Measurements from ENCODE around the gene TBC1D3B. TPM values are rescaled to one million over a fixed set of nuclear protein-coding genes. Genes with fewer than 3 reads are reported as not detected.
"Not testable (repeated sequence)": the region's sequence is repeated elsewhere in the genome, so short reads cannot be mapped to it uniquely, and the experiment has no call there.

Gene TBC1D3B
- 9.1 and 12.5 TPM in 2 replicates for total RNA-seq (2022)
- Bru-seq, nascent RNA = percentile 32 among the genes with signal in this experiment
- percentile 41 among the genes with signal in this experiment for BruChase-seq, experiment 1, labeled RNA remaining after a 2-hour chase
- BruChase-seq, experiment 2, labeled RNA remaining after a 6-hour chase = percentile 41 among the genes with signal in this experiment
- long read RNA-seq = 0 reads

GRCh38 chr17:36176536-36176935 is at the start of gene TBC1D3B:
Gene TBC1D3B, minus strand, starts transcription at chr17:36176636. Its CDS starts 1,586 bp downstream, at chr17:36175050.
- H3K9me3 ChIP-seq; H3K4me3 Mint-ChIP-seq (ENCODE audit: unreplicated experiment); H3K27me3 ChIP-seq (replicated peaks; ENCODE audit: control insufficient read depth, insufficient read depth, low read length); H3K4me1 ChIP-seq; H3K9me3 Mint-ChIP-seq (ENCODE audit: unreplicated experiment); H3K36me3 Mint-ChIP-seq (ENCODE audit: insufficient read depth, unreplicated experiment); CTCF ChIA-PET; DNase-seq; BruUV-seq (replicated peaks); H3K27ac Mint-ChIP-seq (ENCODE audit: unreplicated experiment); intact Hi-C loops (cut with micrococcal nuclease; ENCODE audit: unreplicated experiment); H3K4me1 Mint-ChIP-seq (ENCODE audit: low read depth, unreplicated experiment); H3K4me3 ChIP-seq (ENCODE audit: low read depth, low read length); H3K36me3 ChIP-seq (ENCODE audit: control insufficient read depth, insufficient read depth, low read length); H3K27me3 Mint-ChIP-seq (ENCODE audit: insufficient read depth, unreplicated experiment); POLR2A ChIA-PET: not testable (repeated sequence)

DNA sequence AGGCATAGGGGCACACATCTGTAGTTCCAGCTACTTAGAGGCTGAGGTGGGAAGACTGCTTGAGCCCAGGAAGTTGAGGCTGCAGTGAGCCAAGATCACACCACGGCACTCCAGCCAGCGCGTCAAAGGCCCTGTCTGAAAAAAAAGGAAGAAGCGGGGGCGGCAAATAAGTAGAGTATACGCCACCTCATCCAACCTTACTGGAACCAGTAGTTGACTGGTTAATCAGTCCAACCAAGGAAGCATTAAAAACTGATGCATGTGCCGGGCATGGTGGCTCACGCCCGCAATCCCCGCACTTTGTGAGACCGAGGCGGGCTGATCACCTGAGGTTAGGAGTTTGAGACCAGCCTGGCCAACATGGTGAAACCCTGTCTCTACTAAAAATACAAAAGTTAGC is 46.5 kb upstream of the TBC1D3B start:
- H3K36me3 Mint-ChIP-seq (ENCODE audit: insufficient read depth, unreplicated experiment); H3K27me3 ChIP-seq (replicated peaks; ENCODE audit: control insufficient read depth, insufficient read depth, low read length); H3K4me1 Mint-ChIP-seq (ENCODE audit: low read depth, unreplicated experiment); H3K4me1 ChIP-seq; H3K4me3 ChIP-seq (ENCODE audit: low read depth, low read length); CTCF ChIA-PET; H3K27me3 Mint-ChIP-seq (ENCODE audit: insufficient read depth, unreplicated experiment); H3K9me3 ChIP-seq; DNase-seq; POLR2A ChIA-PET; intact Hi-C loops (cut with micrococcal nuclease; ENCODE audit: unreplicated experiment); H3K36me3 ChIP-seq (ENCODE audit: control insufficient read depth, insufficient read depth, low read length); H3K9me3 Mint-ChIP-seq (ENCODE audit: unreplicated experiment); BruUV-seq (replicated peaks); H3K4me3 Mint-ChIP-seq (ENCODE audit: unreplicated experiment); H3K27ac Mint-ChIP-seq (ENCODE audit: unreplicated experiment): not testable (repeated sequence)

- H3K4me3 ChIP-seq (ENCODE audit: low read depth, low read length); H3K4me1 ChIP-seq; H3K4me3 Mint-ChIP-seq (ENCODE audit: unreplicated experiment); CTCF ChIA-PET; intact Hi-C loops (cut with micrococcal nuclease; ENCODE audit: unreplicated experiment); H3K27me3 ChIP-seq (replicated peaks; ENCODE audit: control insufficient read depth, insufficient read depth, low read length); H3K36me3 ChIP-seq (ENCODE audit: control insufficient read depth, insufficient read depth, low read length); H3K27ac Mint-ChIP-seq (ENCODE audit: unreplicated experiment); H3K27me3 Mint-ChIP-seq (ENCODE audit: insufficient read depth, unreplicated experiment); H3K9me3 Mint-ChIP-seq (ENCODE audit: unreplicated experiment); BruUV-seq (replicated peaks); POLR2A ChIA-PET; H3K4me1 Mint-ChIP-seq (ENCODE audit: low read depth, unreplicated experiment); H3K36me3 Mint-ChIP-seq (ENCODE audit: insufficient read depth, unreplicated experiment); DNase-seq; H3K9me3 ChIP-seq: not testable (repeated sequence)
Measured at GRCh38 chr17:36221581-36222100, 45.2 kb upstream of the TBC1D3B start.

DNA sequence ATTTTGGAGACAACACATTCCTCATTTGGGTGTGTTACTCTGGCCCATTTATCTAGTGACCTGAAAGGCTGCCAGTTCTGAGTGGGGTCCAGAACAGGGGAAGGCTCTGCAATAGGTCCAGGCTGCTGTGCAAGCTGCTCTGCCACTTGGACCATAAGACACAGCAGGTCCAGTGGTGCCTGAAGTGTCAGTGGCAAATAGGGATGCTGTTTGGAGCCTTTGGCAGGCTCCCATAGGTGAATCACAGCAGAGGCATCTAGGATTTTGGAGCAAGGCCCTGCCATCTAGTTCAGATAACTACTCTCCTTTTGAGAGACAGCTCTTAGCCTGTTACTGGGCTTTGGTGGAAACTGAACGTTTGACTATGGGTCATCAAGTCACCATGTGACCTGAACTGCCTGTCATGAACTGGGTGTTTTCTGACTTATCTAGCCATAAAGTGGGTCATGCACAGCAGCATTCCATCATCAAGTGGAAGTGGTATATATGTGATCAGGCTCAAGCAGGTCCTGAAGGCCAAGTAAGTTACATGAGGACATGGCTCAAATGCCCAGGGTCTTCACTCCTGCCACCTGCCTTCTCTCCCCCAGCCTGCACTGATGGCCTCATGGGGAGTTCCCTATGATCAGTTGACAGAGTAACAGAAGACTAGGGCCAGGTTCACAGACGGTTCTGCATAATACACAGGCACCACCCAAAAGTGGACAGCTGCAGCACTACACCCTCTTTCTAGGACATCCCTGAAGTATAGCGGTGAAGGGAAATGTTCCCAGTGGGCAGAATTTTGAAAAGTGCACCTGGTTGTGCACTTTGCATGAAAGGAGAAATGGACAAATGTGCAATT is 44.5 kb upstream of the TBC1D3B start:
- H3K9me3 ChIP-seq; intact Hi-C loops (cut with micrococcal nuclease; ENCODE audit: unreplicated experiment); H3K4me1 Mint-ChIP-seq (ENCODE audit: low read depth, unreplicated experiment); POLR2A ChIA-PET; H3K9me3 Mint-ChIP-seq (ENCODE audit: unreplicated experiment); H3K27me3 ChIP-seq (replicated peaks; ENCODE audit: control insufficient read depth, insufficient read depth, low read length); H3K27ac Mint-ChIP-seq (ENCODE audit: unreplicated experiment); H3K36me3 Mint-ChIP-seq (ENCODE audit: insufficient read depth, unreplicated experiment); H3K4me1 ChIP-seq; H3K4me3 ChIP-seq (ENCODE audit: low read depth, low read length); DNase-seq; H3K27me3 Mint-ChIP-seq (ENCODE audit: insufficient read depth, unreplicated experiment); CTCF ChIA-PET; BruUV-seq (replicated peaks); H3K4me3 Mint-ChIP-seq (ENCODE audit: unreplicated experiment); H3K36me3 ChIP-seq (ENCODE audit: control insufficient read depth, insufficient read depth, low read length): not testable (repeated sequence)

DNA sequence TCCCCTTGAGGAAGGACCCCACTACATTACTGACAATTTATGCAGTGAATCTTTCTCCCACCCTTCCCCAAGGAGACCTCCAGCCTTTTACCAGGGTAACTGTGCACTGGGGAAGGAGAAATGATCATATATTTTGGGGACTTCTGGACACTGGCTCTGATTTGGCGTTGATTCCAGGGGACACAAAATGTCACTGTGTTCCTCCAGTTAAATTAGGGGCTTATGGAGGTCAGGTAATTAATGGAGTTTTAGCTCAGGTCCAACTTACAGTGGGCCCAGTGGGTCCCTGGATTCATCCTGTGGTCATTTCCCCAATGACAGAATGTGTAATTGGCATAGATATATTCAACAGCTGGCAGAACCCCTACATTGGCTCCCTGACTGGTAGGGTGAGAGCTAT is 43.1 kb upstream of the TBC1D3B start:
- H3K4me3 ChIP-seq (ENCODE audit: low read depth, low read length); H3K27me3 ChIP-seq (replicated peaks; ENCODE audit: control insufficient read depth, insufficient read depth, low read length); H3K27me3 Mint-ChIP-seq (ENCODE audit: insufficient read depth, unreplicated experiment); H3K36me3 ChIP-seq (ENCODE audit: control insufficient read depth, insufficient read depth, low read length); BruUV-seq (replicated peaks); H3K9me3 Mint-ChIP-seq (ENCODE audit: unreplicated experiment); H3K4me3 Mint-ChIP-seq (ENCODE audit: unreplicated experiment); H3K27ac Mint-ChIP-seq (ENCODE audit: unreplicated experiment); intact Hi-C loops (cut with micrococcal nuclease; ENCODE audit: unreplicated experiment); H3K36me3 Mint-ChIP-seq (ENCODE audit: insufficient read depth, unreplicated experiment); H3K4me1 ChIP-seq; CTCF ChIA-PET; POLR2A ChIA-PET; H3K4me1 Mint-ChIP-seq (ENCODE audit: low read depth, unreplicated experiment); H3K9me3 ChIP-seq; DNase-seq: not testable (repeated sequence)

DNA sequence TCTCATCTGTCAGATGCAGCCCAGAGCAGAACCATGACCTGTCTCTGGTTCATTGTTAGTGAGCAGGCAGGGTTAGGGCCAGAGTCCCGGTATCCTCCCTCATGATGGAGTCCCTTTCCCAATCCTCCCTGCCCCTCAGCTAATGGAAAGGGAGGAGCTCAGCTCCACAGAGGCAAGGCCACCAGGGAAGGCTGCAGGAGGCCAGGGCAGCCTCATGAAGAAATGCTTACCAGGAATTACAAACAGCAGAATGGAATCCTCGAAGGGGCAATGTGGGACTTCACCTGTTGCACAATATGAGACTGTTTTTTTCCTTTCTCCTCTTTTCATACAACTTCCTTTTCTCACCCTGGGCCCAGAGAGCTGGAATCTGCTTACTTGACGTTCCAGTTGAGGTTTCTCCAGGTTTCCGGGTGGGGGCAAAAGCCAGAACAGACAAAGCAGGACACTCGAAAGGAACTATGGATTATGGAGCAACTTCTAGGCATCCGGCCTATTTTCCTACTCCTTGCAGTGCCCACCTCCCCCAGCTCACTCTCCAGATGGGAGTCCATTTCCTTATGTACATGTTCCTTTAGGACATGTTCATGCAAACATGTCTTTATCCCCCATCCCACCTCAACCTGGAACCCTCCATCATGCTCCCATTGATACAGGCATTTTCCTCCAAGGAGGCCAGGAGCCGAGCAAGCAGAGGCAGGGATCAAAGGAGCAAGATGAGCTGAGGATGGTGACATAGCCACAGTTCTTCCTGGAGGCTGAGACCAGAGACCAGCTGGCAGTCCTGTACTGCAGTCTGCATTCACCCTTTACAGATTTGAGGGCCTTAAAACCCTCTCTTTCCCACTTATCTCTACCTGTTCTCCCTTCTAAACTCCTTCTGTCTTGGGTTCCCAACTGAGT is 39.2 kb upstream of the TBC1D3B start:
- H3K9me3 Mint-ChIP-seq (ENCODE audit: unreplicated experiment); BruUV-seq (replicated peaks); H3K4me1 ChIP-seq; H3K4me3 Mint-ChIP-seq (ENCODE audit: unreplicated experiment); POLR2A ChIA-PET; H3K27me3 ChIP-seq (replicated peaks; ENCODE audit: control insufficient read depth, insufficient read depth, low read length); H3K4me3 ChIP-seq (ENCODE audit: low read depth, low read length); H3K4me1 Mint-ChIP-seq (ENCODE audit: low read depth, unreplicated experiment); intact Hi-C loops (cut with micrococcal nuclease; ENCODE audit: unreplicated experiment); H3K27ac Mint-ChIP-seq (ENCODE audit: unreplicated experiment); H3K36me3 Mint-ChIP-seq (ENCODE audit: insufficient read depth, unreplicated experiment); H3K36me3 ChIP-seq (ENCODE audit: control insufficient read depth, insufficient read depth, low read length); DNase-seq; CTCF ChIA-PET; H3K9me3 ChIP-seq: not testable (repeated sequence)
- H3K27me3 Mint-ChIP-seq (ENCODE audit: insufficient read depth, unreplicated experiment) = peaks cover 23% of the 10 kb centered on the region
